GM13977 (cell line): ENCODE results near the gene KCNAB1.

Experiments
- DNase-seq: peaks from one replicate; pipeline ENCODE4 v3.0.0; 2012; ENCODE audit warnings: low spot score
- in situ Hi-C: fragments of 300-500 bp; cut with MboI; formaldehyde crosslinking; loops from one replicate; pipeline ENCODE4 v1.12.0; 2022; ENCODE audit warnings: low sequenced_read_pairs, low pct_unique_long_range_greater_than_20kb, mixed read lengths, inconsistent platforms; ENCODE audit not compliant: unreplicated experiment
- TF ChIP-seq, protein P1 (sequence below): IDR thresholded peaks from 2 replicates; pipeline ENCODE4 v1.5.1; 2012; ENCODE audit warnings: mild to moderate bottlenecking, control low read depth; ENCODE audit not compliant: insufficient read depth; ENCODE audit errors: extremely low read depth, missing control alignments

The KCNAB1 gene

DNA sequence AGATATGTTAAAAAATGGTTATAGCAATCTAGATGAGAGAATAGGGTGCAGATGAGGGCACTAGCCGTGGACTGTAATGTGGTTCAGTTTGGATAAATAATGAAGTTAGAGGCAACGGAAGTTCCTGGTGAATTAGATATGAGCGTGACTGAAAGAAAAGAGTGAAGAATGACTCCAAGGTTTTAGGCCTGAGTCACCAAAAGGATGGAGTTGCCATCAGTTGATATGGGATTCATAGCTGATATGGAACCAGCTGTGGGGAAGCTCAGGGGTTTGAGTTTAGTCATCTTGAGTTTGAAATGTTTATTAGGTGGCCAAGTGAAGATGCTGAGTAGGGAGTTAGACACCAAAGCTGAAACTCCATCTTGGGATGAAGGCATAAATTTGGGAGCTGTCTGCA, 368.4 kb downstream of the KCNAB1 start:
- no peak for DNase-seq
- TF ChIP-seq, protein P1, sequence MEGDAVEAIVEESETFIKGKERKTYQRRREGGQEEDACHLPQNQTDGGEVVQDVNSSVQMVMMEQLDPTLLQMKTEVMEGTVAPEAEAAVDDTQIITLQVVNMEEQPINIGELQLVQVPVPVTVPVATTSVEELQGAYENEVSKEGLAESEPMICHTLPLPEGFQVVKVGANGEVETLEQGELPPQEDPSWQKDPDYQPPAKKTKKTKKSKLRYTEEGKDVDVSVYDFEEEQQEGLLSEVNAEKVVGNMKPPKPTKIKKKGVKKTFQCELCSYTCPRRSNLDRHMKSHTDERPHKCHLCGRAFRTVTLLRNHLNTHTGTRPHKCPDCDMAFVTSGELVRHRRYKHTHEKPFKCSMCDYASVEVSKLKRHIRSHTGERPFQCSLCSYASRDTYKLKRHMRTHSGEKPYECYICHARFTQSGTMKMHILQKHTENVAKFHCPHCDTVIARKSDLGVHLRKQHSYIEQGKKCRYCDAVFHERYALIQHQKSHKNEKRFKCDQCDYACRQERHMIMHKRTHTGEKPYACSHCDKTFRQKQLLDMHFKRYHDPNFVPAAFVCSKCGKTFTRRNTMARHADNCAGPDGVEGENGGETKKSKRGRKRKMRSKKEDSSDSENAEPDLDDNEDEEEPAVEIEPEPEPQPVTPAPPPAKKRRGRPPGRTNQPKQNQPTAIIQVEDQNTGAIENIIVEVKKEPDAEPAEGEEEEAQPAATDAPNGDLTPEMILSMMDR: no peak
- in situ Hi-C loops: no loop called here

DNA sequence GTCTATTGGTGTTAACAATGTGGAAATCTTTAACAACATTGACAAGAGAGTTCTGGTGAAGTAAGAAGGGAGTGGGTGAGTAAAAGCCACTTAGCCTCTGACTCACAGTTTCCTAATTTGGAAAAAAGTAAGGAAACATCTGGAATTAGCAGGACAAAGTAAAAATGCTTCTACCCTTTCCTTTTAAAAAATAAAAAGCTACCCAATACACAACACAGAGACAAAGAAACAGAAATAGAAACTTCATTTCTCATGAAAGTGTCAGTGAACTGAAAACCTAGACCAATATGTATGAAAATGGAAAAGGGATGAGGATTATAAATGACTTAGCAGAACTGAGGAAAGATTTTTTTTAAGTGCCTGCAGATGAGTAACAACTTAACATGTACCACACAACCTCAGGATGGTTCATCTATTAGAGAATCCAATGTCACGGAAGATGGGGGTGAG, 369.1 kb downstream of the KCNAB1 start:
- TF ChIP-seq, protein P1: no peak
- DNase-seq: no peak
- in situ Hi-C loops: no loop called here

DNA sequence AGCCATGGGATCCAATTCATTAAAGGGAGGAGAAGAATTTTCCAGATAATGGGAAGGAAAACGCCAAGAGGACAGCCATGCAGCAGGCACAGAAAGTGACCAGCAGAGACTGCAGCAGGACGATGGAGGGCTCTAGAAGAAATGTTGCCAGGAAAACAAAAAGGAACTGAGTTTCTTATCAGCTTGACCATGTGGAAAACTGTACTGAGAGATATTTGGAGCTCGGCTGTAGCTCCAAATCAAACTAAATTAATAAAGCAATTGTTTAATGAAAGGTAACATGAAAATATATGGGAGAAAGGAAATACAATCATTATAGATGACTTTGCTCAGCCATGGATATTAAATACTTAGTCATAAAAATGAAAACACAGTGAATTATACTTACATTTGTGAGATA, 370.8 kb downstream of the KCNAB1 start:
- TF ChIP-seq, protein P1: no peak
- in situ Hi-C loops: no loop called here
- DNase-seq: no peak

DNA sequence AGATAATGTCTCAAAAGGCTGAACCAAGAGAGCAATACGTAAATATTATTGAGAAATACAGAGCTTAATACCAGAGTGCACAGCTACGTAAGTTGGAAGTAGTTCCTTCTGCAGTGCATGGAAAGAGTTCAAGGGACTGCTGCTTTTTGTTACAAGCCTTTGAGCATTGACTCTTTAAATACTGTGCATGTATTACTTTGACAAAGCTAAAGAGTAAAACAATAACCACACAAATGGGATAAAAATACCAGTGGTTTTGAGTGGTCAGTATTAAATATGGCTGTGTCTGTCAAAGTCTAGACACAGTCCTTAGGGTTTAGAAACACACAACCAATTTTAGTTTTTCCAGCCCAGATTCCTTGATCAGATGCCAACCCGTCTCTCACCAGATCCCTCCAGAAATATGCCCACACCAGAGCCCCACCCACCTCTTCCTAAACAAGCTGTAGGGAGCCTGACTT, 372.5 kb downstream of the KCNAB1 start:
- TF ChIP-seq, protein P1: no peak
- in situ Hi-C loops: no loop called here
- DNase-seq: no peak

DNA sequence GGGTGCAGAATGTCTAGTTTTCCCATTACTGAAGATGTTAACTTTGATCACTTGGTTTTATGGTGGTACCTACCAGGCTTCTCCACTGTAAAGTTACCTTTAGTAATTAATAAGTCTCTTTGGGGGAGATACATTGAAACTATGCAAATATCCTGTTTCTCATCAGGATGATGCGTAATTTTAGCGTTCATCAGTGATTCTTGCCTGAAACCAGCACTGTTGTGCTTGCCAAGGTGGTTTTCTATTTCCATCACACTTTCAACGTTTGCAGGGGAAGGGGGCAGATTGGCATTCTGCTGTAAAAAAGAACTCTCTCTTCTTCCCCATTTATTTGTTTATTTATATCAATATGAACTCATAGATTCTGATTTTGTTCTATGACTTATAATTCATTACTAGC, 373.5 kb downstream of the KCNAB1 start:
- in situ Hi-C loops: no loop called here
- TF ChIP-seq, protein P1: no peak
- no peak for DNase-seq

DNA sequence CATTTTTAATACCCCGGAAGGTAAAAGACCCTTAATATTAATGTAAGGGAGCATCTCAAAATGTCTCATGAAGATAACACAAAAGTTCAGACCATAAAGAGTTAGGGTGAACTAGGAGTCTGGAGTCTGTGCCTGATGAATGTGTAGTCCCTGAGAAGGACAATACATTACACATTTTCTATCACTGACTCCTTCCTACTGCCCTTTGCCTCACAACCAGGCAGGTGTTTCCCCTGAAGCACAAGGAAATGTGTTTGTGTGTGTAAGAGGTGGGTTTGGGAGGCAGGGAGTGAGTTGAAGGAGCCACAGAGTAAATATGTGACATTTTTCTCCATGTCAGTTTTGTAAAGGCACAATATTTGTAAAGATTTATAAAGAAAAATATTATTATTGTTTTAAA, 375.4 kb downstream of the KCNAB1 start:
- DNase-seq: no peak
- TF ChIP-seq, protein P1: no peak
- in situ Hi-C loops: no loop called here

DNA sequence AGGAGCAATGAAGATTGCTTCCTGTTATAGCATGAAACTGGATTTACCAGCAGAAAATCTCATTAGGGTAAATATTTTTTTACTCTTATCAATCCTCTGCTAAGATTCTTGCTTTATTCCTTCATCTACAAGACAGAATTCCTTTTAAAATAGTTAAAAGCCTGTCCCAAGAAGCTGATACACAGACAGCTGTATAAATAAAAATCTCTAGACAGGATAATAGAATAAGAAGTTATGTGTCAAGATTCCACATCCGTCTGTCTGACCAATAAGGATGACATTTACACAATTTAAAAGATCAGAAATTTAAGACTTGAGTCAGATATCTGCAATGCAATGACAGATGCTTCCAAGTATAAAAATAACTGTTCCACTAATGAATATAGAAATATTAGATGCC, 376.9 kb downstream of the KCNAB1 start:
- TF ChIP-seq, protein P1: no peak
- in situ Hi-C loops: no loop called here
- DNase-seq: no peak
